ENCODE data around the gene VEZF1. TPM values are rescaled to one million over a fixed set of nuclear protein-coding genes. Genes with fewer than 3 reads are reported as not detected.
A peak's percentile ranks its signal among the peaks of the same experiment; 100 is the strongest.

VEZF1 gene
- total RNA-seq, 1 donor from 2014 or later, result 77.2 TPM

DNA sequence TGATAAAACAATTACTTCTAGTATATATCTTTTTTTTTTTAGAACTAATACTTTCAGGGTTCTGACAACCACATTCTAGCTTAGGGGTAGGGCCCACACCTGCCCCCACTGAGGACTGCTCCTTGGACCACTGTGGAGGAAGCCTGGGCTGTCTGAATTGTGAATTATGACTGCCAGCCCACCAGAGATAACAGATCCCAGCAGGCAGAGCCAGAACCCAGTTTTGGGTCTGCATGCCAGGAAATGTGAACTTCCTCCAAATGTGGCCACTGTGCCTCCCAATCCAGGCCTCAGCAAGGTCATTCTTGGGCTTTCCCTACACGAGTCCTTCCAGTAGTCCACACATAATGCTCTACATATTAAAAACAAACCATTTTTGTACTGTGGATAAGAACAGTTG is 15.9 kb downstream of the VEZF1 start:
- Histone ChIP-seq H3K4me1 (peaks cover 60% of the 10 kb centered on the region), H3K4me3 (no peak overlapping the region), H3K9me3 (replicated peaks) (no peaks in the 10 kb centered on the region), H3K27ac (replicated peaks) (peak overlapping the region; percentile 49), H3K36me3 (peaks cover 52% of the 10 kb centered on the region), H3K27me3 (ENCODE audit: low read depth) (no peaks in the 10 kb centered on the region)
- intact Hi-C loops (cut with micrococcal nuclease), result no loop called here
- TF ChIP-seq, protein P1, sequence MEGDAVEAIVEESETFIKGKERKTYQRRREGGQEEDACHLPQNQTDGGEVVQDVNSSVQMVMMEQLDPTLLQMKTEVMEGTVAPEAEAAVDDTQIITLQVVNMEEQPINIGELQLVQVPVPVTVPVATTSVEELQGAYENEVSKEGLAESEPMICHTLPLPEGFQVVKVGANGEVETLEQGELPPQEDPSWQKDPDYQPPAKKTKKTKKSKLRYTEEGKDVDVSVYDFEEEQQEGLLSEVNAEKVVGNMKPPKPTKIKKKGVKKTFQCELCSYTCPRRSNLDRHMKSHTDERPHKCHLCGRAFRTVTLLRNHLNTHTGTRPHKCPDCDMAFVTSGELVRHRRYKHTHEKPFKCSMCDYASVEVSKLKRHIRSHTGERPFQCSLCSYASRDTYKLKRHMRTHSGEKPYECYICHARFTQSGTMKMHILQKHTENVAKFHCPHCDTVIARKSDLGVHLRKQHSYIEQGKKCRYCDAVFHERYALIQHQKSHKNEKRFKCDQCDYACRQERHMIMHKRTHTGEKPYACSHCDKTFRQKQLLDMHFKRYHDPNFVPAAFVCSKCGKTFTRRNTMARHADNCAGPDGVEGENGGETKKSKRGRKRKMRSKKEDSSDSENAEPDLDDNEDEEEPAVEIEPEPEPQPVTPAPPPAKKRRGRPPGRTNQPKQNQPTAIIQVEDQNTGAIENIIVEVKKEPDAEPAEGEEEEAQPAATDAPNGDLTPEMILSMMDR (IDR thresholded peaks at IDR 0.05; ENCODE audit: borderline replicate concordance), result no peak
- DNase-seq, result no peak

DNA sequence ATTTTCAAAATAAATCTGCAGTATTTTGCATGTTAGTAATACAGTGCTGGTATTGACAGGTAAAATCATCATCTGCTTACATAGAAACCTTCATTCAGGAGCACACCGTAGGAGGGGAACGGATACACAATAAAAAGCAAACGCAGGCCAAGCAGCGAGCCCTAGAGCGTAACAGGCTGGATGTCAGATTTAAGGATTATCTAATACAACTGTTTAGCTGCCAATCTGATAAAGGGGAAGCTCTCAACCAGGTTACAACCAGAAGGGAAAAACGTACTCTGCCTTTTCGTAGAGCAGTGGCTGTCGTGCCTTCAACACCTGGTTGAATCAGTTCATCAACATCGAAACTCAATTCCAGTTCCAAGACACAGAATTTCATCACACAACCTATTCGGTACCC is 16.5 kb downstream of the VEZF1 start:
- TF ChIP-seq, protein P1 (IDR thresholded peaks at IDR 0.05; ENCODE audit: borderline replicate concordance), result no peak
- peak overlapping the region; percentile 49 for H3K27ac ChIP-seq (replicated peaks)
- DNase-seq, result no peak
- no peaks in the 10 kb centered on the region for H3K27me3 ChIP-seq (ENCODE audit: low read depth)
- no peaks in the 10 kb centered on the region for H3K9me3 ChIP-seq (replicated peaks)
- peaks cover 54% of the 10 kb centered on the region for H3K4me1 ChIP-seq
- H3K4me3 ChIP-seq, result no peak overlapping the region
- H3K36me3 ChIP-seq, result peaks cover 46% of the 10 kb centered on the region
- intact Hi-C loops (cut with micrococcal nuclease), result no loop called here

DNA sequence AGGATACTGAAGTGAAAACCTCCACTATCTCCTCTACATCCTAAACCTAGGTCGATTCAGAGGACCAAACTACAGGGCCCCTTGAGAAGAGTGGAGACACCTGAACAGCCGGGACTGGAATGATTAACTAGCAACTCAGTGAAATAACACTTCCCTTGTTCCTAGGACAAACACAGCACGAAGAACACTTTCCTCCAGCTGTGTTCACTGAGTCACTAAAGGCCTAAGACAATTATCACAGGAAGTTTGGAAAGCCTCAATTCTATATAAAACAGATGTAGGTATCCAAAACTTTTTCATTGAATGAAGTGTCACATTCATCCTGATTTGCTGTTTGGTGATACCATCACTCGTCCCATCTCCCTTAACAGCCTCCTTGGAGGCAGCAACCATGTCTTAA is 17.3 kb downstream of the VEZF1 start:
- intact Hi-C loops (cut with micrococcal nuclease), result no loop called here
- Histone ChIP-seq H3K27ac (replicated peaks) (no peak overlapping the region), H3K9me3 (replicated peaks) (no peaks in the 10 kb centered on the region), H3K36me3 (peaks cover 38% of the 10 kb centered on the region), H3K4me1 (peaks cover 45% of the 10 kb centered on the region), H3K27me3 (ENCODE audit: low read depth) (no peaks in the 10 kb centered on the region), H3K4me3 (no peak overlapping the region)
- TF ChIP-seq, protein P1 (IDR thresholded peaks at IDR 0.05; ENCODE audit: borderline replicate concordance), result no peak
- DNase-seq, result no peak

DNA sequence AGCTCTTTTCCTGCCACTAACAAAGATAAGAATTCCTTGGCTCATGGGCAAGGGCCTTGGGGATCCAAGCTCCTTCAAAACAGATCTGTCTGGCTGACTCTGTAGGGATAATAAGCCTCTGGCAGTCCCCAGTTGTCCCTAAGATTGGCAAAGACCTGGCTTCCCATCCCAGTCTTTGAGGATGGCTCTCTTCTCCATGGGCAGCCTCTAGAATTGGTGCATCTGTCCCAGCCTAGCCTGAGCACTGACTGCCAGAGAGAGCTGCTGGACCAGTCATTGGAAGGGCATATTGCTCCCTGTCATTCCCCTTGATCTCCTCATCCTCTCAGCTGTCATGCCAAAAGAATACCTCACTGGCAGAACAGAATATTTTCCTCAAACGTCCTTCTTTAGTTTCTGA is 19.6 kb downstream of the VEZF1 start:
- intact Hi-C loops (cut with micrococcal nuclease), result no loop called here
- Histone ChIP-seq H3K4me1 (peaks cover 25% of the 10 kb centered on the region), H3K27ac (replicated peaks) (no peak overlapping the region), H3K9me3 (replicated peaks) (no peaks in the 10 kb centered on the region), H3K27me3 (ENCODE audit: low read depth) (no peaks in the 10 kb centered on the region), H3K4me3 (no peak overlapping the region), H3K36me3 (peaks cover 19% of the 10 kb centered on the region)
- TF ChIP-seq, protein P1 (IDR thresholded peaks at IDR 0.05; ENCODE audit: borderline replicate concordance), result no peak
- no peak for DNase-seq

DNA sequence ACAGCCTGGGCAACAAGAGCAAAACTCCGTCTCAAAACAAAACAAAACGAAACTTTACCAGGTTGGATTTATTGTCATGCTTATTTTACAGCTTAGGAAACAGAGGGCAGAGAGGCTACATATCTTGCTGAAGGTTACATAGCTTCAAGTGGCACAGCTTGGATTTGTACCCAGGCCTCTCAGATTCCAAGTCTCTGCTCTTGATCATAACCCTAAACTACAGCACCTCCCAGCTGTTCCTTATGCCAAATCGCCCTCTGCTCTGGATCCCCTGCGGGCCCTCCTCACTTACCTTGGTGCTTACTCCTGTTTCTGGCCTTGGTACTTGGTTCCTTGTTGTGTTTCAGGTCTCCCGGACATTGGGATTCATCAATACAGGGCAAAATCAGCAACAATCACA is 21.2 kb downstream of the VEZF1 start:
- intact Hi-C loops (cut with micrococcal nuclease), result no loop called here
- TF ChIP-seq, protein P1 (IDR thresholded peaks at IDR 0.05; ENCODE audit: borderline replicate concordance), result no peak
- Histone ChIP-seq H3K4me3 (no peak overlapping the region), H3K9me3 (replicated peaks) (no peaks in the 10 kb centered on the region), H3K4me1 (peaks cover 9% of the 10 kb centered on the region), H3K27ac (replicated peaks) (peak overlapping the region; percentile 42), H3K36me3 (peaks cover 5% of the 10 kb centered on the region), H3K27me3 (ENCODE audit: low read depth) (no peaks in the 10 kb centered on the region)
- no peak for DNase-seq

DNA sequence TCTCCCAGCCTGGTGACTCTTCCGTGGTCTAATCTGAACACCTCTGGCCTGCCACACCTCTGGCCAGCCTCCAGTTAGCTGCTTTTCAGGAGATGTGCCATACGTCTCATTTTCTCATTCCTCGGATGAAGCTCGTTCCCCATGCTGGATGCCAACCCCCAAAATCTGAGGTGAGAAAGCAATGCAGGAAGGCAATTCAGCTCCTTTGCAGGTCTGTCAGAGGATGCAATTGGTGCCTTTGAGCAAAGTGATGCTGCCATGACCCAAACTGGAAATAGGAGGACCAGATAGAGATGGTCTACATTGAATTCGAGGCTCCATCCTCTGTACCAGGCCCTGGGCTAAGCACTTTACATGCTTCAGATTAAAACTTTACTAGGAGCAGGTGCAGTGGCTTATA is 21.8 kb downstream of the VEZF1 start:
- peaks cover 4% of the 10 kb centered on the region for H3K4me1 ChIP-seq
- H3K36me3 ChIP-seq, result no peaks in the 10 kb centered on the region
- H3K9me3 ChIP-seq (replicated peaks), result no peaks in the 10 kb centered on the region
- TF ChIP-seq, protein P1 (IDR thresholded peaks at IDR 0.05; ENCODE audit: borderline replicate concordance), result no peak
- H3K27me3 ChIP-seq (ENCODE audit: low read depth), result no peaks in the 10 kb centered on the region
- DNase-seq, result no peak
- intact Hi-C loops (cut with micrococcal nuclease), result no loop called here
- no peak overlapping the region for H3K4me3 ChIP-seq
- H3K27ac ChIP-seq (replicated peaks), result no peak overlapping the region
